K562 (cell line): ENCODE data around the gene TMPO. TPM values are rescaled to one million over a fixed set of nuclear protein-coding genes. Genes with fewer than 3 reads are reported as not detected.

ENCODE experiments used
- DDX20 ChIP-seq: fragments of 450-650 bp; IDR thresholded peaks from 2 replicates; pipeline ENCODE4 v1.6.1; 2016; ENCODE audit warnings: missing genetic modification characterization, low read depth, mild to moderate bottlenecking, missing compliant biosample characterization, moderate library complexity
- ERF ChIP-seq: fragments of 450-650 bp; formaldehyde crosslinking; IDR thresholded peaks from 2 replicates; pipeline ENCODE4 v1.4.0; 2020; ENCODE audit warnings: mild to moderate bottlenecking, mixed read lengths
- HMGN3 ChIP-seq: IDR thresholded peaks from 2 replicates; pipeline ENCODE4 v1.6.1; 2011; ENCODE audit warnings: borderline replicate concordance, low read depth, mild to moderate bottlenecking, mixed read lengths, low read length; ENCODE audit not compliant: insufficient read length; ENCODE audit errors: extremely low read depth
- MAZ ChIP-seq, 2 experiments: fragments of 450-650 bp in 1 of 2; sonication (generic) in 1 of 2; formaldehyde crosslinking; IDR thresholded peaks in 1 of 2; conservative IDR thresholded peaks in 1 of 2; 2 replicates each; pipeline versions ENCODE4 v1.4.0 to v1.5.0; 2020; ENCODE audit warnings: mild to moderate bottlenecking in 1 of 2, missing genetic modification reagents in 1 of 2
- MTA1 ChIP-seq: fragments of 450-650 bp; IDR thresholded peaks from 2 replicates; pipeline ENCODE4 v1.6.1; 2017; ENCODE audit warnings: borderline replicate concordance
- POLR2AphosphoS5 ChIP-seq: IDR thresholded peaks from 2 replicates; pipeline ENCODE4 v1.6.1; 2011; ENCODE audit warnings: mild to moderate bottlenecking, low read depth, low read length, moderate library complexity; ENCODE audit not compliant: control insufficient read depth, insufficient read depth
- RB1 ChIP-seq: fragments of 450-650 bp; IDR thresholded peaks from 2 replicates; pipeline ENCODE4 v1.6.1; 2017; ENCODE audit warnings: low read depth, mild to moderate bottlenecking
- SIN3A ChIP-seq, 2 experiments: fragments of 150-350 bp in 1 of 2; IDR thresholded peaks; 2 replicates each; pipeline ENCODE4 v1.6.1; 2011 to 2016; ENCODE audit warnings: borderline replicate concordance in 2 of 2, low read depth in 2 of 2, low read length in 2 of 2, mild to moderate bottlenecking in 2 of 2, moderate library complexity in 2 of 2; ENCODE audit not compliant: control insufficient read depth in 1 of 2
- TAF7 ChIP-seq: fragments of 450-650 bp; IDR thresholded peaks from 2 replicates; pipeline ENCODE4 v1.6.1; 2016; ENCODE audit warnings: missing genetic modification characterization, missing compliant biosample characterization
- TAF9B ChIP-seq: fragments of 450-650 bp; IDR thresholded peaks from 2 replicates; pipeline ENCODE4 v1.6.1; 2018; ENCODE audit warnings: mild to moderate bottlenecking; ENCODE audit not compliant: partially characterized antibody
- YY1 ChIP-seq, 3 experiments: IDR thresholded peaks; 2 replicates each; pipeline ENCODE4 v1.6.1; 2011; ENCODE audit warnings: low read length in 2 of 3, mild to moderate bottlenecking in 2 of 3, moderate library complexity in 2 of 3, borderline replicate concordance in 1 of 3, control low read depth in 1 of 3, low read depth in 1 of 3; ENCODE audit not compliant: insufficient read depth in 3 of 3, insufficient replicate concordance in 2 of 3, control insufficient read depth in 1 of 3, insufficient read length in 1 of 3; ENCODE audit errors: extremely low read depth in 1 of 3
- ZKSCAN8 ChIP-seq: fragments of 200-800 bp; sonication (Bioruptor generic); IDR thresholded peaks from 2 replicates; pipeline ENCODE4 v1.6.1; 2016; ENCODE audit warnings: missing genetic modification characterization, missing compliant biosample characterization
- ZNF445 ChIP-seq: fragments of 250-450 bp; sonication (Bioruptor Pico); IDR thresholded peaks from 2 replicates; pipeline ENCODE4 v1.4.0; 2020; ENCODE audit warnings: low read depth, mild to moderate bottlenecking, moderate library complexity
- ZNF668 ChIP-seq: fragments of 250-450 bp; sonication (Bioruptor Pico); IDR thresholded peaks from 2 replicates; pipeline ENCODE4 v1.8.0; 2022; ENCODE audit warnings: mild to moderate bottlenecking, inconsistent platforms
- polyA plus RNA-seq, 8 experiments: library from polyadenylated mRNA; depleted of rRNA in 4 of 8; stranded (reverse) in 5 of 8; unstranded in 3 of 8; fragments of >200 nt; fragmentation: Nextera tagmentation in 2 of 8; fragmentation: Illumina TruSeq in 1 of 8; extraction: Ambion mirVana in 2 of 8; extraction: Trizol in 1 of 8; gene quantifications; 2 replicates each; pipeline versions ENCODE4 v1.2.1 to v1.2.3, GENCODE V29; 2011 to 2014; ENCODE audit warnings: inconsistent platforms in 1 of 8, missing spikeins in 1 of 8
- total RNA-seq, 7 experiments: library from RNA; depleted of rRNA in 6 of 7; stranded (reverse); fragments of >200 nt in 6 of 7; fragmentation: Illumina TruSeq in 2 of 7; extraction: Trizol in 2 of 7; gene quantifications; 2 replicates each; pipeline versions ENCODE4 v1.2.1 to v1.2.3, GENCODE V29; 2011 to 2021; ENCODE audit warnings: low replicate concordance in 1 of 7
- TF ChIP-seq, protein P1 (sequence below), 3 experiments: fragments of 200-800 bp in 1 of 3; fragments of 250-450 bp in 1 of 3; fragments of 450-650 bp in 1 of 3; sonication (Bioruptor Pico) in 1 of 3; sonication (Bioruptor generic) in 1 of 3; formaldehyde crosslinking in 1 of 3; IDR thresholded peaks; 2 replicates each; pipeline versions ENCODE4 v1.6.1 to v1.8.0; 2016 to 2022; ENCODE audit warnings: mild to moderate bottlenecking in 2 of 3, missing genetic modification characterization in 2 of 3, missing compliant biosample characterization in 1 of 3, moderate library complexity in 1 of 3
- TF ChIP-seq, protein P2 (sequence below): fragments of 450-650 bp; IDR thresholded peaks from 2 replicates; pipeline ENCODE4 v1.6.1; 2018; ENCODE audit warnings: mild to moderate bottlenecking, low read depth; ENCODE audit not compliant: partially characterized antibody
- TF ChIP-seq, protein P3 (sequence below): sonication (generic); formaldehyde crosslinking; IDR thresholded peaks from 2 replicates; pipeline ENCODE4 v1.4.0; 2020; ENCODE audit warnings: mild to moderate bottlenecking, missing genetic modification reagents

The TMPO gene
- total and polyA plus RNA-seq, 9 of the 15 experiments (the other 6 are each of a cell fraction or from before 2014, with no cell fraction given), result 62.1 to 263 (median 182) TPM

DNA sequence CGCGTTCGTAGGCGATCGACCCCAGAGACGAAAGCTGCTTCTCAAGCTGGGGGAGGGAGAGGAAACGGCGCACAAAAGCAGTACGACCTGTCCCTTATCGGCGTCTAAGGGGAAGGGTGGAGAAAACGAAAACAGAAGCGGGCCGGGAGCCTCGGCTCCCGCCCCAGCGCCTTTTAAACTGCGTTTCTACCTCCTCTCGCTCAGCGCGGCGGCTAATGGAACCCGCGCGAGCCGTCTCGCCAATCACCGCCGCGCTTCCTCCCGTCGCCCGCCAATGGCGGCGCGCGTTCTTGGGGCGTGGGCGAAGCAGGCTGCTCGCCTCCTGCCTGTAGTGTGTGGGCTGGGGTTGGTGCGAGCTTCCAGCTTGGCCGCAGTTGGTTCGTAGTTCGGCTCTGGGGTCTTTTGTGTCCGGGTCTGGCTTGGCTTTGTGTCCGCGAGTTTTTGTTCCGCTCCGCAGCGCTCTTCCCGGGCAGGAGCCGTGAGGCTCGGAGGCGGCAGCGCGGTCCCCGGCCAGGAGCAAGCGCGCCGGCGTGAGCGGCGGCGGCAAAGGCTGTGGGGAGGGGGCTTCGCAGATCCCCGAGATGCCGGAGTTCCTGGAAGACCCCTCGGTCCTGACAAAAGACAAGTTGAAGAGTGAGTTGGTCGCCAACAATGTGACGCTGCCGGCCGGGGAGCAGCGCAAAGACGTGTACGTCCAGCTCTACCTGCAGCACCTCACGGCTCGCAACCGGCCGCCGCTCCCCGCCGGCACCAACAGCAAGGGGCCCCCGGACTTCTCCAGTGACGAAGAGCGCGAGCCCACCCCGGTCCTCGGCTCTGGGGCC is at the start of gene TMPO (continued):
- TF ChIP-seq, protein P1, sequence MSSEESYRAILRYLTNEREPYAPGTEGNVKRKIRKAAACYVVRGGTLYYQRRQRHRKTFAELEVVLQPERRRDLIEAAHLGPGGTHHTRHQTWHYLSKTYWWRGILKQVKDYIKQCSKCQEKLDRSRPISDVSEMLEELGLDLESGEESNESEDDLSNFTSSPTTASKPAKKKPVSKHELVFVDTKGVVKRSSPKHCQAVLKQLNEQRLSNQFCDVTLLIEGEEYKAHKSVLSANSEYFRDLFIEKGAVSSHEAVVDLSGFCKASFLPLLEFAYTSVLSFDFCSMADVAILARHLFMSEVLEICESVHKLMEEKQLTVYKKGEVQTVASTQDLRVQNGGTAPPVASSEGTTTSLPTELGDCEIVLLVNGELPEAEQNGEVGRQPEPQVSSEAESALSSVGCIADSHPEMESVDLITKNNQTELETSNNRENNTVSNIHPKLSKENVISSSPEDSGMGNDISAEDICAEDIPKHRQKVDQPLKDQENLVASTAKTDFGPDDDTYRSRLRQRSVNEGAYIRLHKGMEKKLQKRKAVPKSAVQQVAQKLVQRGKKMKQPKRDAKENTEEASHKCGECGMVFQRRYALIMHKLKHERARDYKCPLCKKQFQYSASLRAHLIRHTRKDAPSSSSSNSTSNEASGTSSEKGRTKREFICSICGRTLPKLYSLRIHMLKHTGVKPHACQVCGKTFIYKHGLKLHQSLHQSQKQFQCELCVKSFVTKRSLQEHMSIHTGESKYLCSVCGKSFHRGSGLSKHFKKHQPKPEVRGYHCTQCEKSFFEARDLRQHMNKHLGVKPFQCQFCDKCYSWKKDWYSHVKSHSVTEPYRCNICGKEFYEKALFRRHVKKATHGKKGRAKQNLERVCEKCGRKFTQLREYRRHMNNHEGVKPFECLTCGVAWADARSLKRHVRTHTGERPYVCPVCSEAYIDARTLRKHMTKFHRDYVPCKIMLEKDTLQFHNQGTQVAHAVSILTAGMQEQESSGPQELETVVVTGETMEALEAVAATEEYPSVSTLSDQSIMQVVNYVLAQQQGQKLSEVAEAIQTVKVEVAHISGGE (CRISPR knock-in tag; IDR thresholded peaks at IDR 0.05), result peak in 2 of 3 experiments; percentile 33 to 84; a peak in 2 of 6 replicates
- TF ChIP-seq POLR2AphosphoS5 (peak; percentile 91), RB1 (peak; percentile 74), ZKSCAN8 (CRISPR knock-in tag) (no peak), DDX20 (tag) (no peak), MTA1 (no peak), YY1 (IDR thresholded peaks at IDR 0.05; ENCODE audit: borderline replicate concordance in 1 of 3, control insufficient read depth in 1 of 3, extremely low read depth in 1 of 3, insufficient read depth in 3 of 3, insufficient read length in 1 of 3, insufficient replicate concordance in 2 of 3, low read depth in 1 of 3, low read length in 2 of 3) (peak; percentile 40 to 94 (median 89)), TAF9B (peak; percentile 88), MAZ (CRISPR knock-in tag; conservative IDR thresholded peaks at IDR 0.05 in 1 of 2, IDR thresholded peaks at IDR 0.05 in 1 of 2) (peak in 1 of 2 experiments; percentile 50; a peak in 2 of 4 replicates), ZNF668 (CRISPR knock-in tag) (no peak), ERF (CRISPR knock-in tag) (0 out of 2 replicates have a peak, but pooled peaks have one; percentile 6), ZNF445 (CRISPR knock-in tag) (no peak), TAF7 (peak; percentile 73), SIN3A (IDR thresholded peaks at IDR 0.05; ENCODE audit: borderline replicate concordance in 2 of 2, control insufficient read depth in 1 of 2, low read depth in 2 of 2, low read length in 2 of 2) (peak; percentile 38 to 74; a peak in 2 of 4 replicates), HMGN3 (peak; percentile 52)
- TF ChIP-seq, protein P2, sequence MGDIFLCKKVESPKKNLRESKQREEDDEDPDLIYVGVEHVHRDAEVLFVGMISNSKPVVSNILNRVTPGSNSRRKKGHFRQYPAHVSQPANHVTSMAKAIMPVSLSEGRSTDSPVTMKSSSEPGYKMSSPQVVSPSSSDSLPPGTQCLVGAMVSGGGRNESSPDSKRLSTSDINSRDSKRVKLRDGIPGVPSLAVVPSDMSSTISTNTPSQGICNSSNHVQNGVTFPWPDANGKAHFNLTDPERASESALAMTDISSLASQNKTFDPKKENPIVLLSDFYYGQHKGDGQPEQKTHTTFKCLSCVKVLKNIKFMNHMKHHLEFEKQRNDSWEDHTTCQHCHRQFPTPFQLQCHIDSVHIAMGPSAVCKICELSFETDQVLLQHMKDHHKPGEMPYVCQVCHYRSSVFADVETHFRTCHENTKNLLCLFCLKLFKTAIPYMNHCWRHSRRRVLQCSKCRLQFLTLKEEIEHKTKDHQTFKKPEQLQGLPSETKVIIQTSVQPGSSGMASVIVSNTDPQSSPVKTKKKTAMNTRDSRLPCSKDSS, result no peak
- TF ChIP-seq, protein P3, sequence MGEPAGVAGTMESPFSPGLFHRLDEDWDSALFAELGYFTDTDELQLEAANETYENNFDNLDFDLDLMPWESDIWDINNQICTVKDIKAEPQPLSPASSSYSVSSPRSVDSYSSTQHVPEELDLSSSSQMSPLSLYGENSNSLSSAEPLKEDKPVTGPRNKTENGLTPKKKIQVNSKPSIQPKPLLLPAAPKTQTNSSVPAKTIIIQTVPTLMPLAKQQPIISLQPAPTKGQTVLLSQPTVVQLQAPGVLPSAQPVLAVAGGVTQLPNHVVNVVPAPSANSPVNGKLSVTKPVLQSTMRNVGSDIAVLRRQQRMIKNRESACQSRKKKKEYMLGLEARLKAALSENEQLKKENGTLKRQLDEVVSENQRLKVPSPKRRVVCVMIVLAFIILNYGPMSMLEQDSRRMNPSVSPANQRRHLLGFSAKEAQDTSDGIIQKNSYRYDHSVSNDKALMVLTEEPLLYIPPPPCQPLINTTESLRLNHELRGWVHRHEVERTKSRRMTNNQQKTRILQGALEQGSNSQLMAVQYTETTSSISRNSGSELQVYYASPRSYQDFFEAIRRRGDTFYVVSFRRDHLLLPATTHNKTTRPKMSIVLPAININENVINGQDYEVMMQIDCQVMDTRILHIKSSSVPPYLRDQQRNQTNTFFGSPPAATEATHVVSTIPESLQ (CRISPR knock-in tag), result peak; percentile 69; the same call in 1 of the 2 replicates
